ENCODE results near the gene GSKIP.
"Not testable (repeated sequence)": the region's sequence is repeated elsewhere in the genome, so short reads cannot be mapped to it uniquely, and the experiment has no call there.

The GSKIP gene, protein sequence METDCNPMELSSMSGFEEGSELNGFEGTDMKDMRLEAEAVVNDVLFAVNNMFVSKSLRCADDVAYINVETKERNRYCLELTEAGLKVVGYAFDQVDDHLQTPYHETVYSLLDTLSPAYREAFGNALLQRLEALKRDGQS

DNA sequence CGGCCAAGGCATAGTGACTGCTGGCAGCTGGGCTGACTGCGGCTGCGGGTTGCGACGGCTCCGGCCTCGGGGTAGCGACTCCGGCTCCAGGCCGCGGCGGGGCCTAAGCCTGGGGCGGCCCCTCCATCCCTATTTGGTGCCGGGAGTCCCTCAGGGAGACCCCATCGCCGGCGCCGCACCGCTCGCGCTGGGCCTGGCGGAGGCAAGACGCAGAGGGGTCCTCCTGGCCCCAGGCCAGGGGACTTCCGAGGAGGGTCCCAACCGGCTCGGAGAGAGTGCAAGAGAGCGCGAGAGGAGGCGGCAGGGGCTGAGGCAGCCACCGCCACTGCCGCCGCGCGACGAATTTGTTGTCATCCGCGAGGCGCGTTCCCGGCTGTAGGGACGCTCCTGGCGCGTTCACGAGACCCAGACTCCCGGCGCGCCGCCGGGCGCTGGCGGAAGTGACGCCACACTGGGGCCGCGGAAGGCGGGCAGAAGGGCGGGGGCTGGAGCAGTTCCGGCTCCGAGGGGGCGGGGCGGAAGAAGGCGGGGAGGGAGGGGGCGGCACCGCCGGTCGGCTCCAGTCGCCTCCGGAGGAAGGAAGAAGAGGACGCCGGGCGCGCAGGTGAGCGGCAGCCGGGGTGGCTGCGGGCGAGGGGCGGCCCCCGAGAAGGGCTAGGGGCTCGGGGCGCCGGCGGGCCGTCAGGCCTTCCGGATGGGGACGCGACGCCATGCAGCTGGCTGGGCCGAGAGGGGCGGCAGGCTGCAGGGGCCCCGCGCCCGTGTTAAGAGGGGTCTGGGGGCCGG lies at the start of gene GSKIP, which contains the start of gene ATG2B:
Gene GSKIP (plus strand): TSS at position 562 of the 786 bp plus-strand sequence. CDS start 18,722 bp downstream, outside the sequence.
Gene ATG2B (minus strand): TSS at position 377 of the 786 bp plus-strand sequence. CDS start 365 bp downstream, at position 12.
- DNase-seq: peak; percentile 98

DNA sequence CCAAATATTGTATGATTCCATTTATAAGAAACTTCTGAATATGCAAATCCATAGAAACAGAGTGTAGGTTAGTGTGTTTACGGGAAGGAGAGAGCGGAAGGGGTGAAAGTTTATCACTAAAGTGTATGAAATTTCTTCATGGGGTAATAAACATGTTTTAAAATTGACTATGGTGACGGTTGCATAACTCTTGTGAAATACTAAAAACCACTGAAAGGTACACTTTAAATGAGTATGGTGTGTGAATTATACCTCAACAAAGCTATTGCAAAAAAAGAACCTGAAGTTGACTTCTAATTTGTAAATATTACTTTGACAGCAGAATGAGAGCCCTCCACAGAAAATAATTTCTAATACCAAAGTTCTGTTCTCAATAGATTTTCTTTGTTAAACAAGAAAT lies 47.2 kb upstream of the GSKIP start:
- DNase-seq: no peak

DNA sequence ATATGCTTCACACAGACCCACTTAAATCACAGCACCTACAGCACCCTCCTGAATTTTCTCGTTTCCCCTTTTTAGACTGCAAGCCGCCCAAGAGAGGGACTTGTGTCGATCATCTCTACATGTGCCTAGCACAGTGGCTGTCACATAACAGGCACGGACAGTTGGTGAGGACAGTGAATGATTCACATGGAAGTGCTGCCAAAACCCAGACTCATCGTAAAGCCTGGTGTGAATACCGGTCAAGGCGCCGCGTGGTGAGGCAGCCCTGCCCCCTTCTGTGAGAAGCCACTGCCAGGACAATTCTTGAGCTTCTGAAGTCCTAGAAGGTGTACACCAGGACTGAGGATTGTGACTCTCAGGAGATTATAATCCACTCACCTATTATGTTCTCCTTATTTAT lies 44.5 kb upstream of the GSKIP start:
- DNase-seq: no peak

DNA sequence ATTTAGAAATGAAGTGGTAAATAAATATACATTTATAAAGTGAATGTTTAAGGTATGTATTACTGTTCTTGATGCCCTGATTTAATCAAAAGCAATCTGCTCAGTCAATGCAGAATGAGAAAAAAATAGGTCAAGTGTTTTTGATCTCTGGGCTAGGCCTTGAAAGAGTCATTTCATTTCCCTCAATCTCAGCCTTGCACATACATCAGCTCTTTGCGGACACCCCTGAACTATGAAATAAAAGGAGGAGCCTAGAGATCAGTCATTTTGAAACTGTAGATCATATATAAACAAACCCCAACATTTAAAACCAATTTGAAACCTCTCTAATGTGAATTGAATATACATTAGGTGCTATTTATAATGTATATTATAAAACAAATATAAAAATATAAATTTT lies 42.7 kb upstream of the GSKIP start:
- peak; percentile 57 for DNase-seq

DNA sequence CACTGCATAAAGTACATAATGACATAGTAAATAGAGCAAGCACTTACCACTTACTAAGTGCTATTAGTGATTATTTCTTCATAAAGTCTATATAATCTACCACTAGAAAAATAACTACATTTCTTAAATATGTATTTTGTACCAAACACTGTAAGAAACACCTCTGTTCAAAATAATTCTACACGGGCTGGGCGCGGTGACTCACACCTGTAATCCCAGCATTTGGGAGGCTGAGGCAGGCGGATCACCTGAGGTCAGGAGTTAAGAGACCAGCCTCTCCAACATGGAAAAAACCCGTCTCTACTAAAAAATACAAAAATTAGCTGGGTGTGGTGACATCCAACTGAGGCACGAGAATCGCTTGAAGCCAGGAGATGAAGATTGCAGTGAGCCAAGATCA lies 39.1 kb upstream of the GSKIP start:
- DNase-seq: no peak

DNA sequence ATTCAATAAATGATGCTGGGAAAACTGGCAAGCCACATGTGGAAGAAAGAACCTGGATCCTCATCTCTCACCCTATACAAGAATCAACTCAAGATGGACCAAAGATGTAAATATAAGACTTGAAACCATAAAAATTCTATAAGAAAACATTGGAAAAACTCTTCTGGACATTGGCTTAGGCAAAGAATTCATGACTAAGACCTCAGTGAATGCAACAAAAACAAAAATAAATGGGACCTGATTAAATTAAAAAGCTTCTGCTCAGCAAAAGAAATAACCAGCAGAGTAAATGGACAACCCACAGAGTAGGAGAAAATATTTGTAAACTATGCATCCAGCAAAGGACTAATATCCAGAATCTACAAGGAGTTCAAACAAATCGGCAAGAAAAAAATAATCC lies 24.8 kb upstream of the GSKIP start:
- no peak for DNase-seq

DNA sequence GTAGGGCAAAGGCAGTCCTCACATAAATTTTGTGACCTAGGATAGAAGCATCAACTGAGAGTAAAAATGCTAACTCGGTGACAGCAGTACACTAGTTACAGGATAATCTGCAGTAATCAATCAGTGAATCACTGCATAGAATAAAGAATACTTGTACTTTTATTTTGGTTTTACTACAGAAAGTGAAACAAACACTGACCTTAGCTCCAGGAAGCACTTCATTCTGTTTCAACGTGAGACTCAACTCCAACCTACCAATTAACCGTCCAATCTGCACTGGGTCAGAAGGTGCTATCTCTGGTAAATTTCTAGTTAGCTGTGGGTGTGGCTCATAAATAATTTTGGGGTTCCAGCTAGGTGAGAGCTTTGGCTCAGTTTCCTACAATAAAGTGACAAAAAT lies 22.0 kb upstream of the GSKIP start:
- DNase-seq: no peak

DNA sequence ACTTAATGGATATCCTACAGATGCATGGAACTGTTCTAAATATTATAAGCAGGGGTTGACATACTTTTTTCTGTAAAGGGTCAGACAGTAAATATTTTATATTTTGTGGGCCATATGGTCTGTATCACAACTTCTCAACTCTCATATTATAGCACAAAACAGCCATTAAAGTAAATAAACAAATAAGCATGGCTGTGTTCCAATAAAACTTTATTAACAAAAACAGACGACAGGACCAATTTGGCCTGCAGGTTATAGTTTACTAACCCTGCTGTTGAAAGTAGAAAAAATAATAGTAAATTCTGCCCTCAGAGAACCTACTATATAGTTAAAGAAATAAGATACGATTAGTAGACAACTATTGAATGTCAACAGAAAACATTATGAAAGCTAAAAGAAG lies 17.7 kb upstream of the GSKIP start:
- DNase-seq: no peak

DNA sequence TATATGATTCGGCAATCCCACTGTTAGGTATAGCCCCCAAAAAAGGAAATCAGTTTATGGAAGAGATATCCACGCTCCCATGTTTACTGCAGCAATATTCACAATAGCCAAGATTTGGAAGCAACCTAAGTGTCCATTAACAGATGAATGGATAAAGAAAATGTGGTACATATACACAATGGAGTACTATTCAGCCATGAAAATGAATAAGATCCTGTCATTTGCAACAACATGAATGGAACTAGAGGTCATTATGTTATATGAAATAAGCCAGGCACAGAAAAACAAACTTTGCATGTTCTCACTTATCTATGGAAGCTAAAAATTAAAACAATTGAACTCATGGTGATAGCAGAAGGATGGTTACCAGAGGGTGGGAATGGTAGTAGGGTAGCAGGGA lies 15.4 kb upstream of the GSKIP start:
- not testable (repeated sequence) for DNase-seq

DNA sequence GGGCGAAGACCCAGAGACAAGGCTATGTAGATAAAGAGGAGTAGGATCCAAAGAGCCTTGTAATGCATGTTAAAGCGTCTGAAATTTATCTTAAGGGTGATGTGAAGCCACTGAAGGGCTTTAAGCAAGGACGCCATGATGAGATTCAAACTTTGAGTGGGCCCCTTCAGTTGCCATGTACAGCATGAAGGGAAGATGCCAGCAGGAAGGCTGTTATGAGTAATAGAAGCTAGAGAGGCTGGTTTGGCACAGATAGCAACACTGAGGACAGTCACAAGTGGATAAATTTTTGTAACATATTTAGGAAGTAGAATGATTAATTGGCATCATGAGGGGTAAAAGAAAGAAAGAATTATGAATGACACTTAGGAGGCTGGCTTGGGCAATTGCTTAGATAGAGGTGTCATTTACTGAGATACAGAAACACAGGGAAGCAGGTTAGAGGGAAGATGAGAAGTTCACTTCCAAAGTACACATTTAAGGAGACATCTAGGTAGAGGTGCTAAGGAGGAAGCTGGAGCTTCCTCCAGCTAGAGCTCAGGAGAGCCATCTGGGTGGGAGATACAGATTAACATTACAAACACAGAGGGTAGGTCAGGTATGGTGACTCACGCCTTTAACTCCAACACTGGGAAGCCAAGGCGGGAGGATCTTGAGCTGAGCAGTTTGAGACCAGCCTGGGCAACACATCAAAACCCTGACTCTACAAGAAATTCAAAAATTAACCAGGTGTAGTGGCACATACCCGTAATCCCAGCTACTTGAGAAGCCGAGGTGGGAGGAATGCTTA lies 13.8 kb upstream of the GSKIP start:
- peak; percentile 67 for DNase-seq

DNA sequence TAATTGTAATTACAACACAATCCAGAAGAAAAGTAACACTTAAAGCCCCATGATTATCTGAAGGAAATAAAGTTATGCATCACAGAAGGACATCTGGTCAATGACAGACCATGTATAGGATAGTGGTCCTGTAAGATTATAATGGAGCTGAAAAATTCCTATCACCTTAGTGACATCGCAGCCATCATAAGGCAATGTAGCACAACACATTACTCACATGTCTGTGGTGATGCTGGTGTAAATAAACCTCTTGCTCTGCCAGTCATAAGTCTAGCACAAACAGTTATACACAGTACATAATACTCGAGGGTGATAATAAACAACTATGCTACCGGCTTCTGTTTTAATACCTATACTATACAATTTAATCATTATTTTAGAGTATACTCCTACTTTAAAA lies 11.3 kb upstream of the GSKIP start:
- no peak for DNase-seq

DNA sequence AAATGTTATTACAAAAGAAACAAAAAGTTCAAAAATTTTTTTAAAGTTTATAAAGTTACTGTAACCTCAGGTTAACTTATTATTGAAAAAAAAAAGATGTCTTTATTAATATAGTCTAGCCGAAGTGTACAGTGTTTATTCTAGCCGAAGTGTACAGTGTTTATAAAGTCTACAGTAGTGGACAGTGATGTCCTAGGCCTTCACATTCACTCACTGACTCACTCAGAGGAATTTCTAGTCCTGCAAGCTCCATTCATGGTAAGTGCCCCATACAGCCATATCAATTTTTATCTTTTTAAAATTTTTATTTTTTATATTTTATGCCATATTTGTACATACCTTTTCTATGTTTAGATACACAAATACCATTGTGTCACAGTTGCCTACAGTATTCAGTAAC lies 10.6 kb upstream of the GSKIP start:
- no peak for DNase-seq

DNA sequence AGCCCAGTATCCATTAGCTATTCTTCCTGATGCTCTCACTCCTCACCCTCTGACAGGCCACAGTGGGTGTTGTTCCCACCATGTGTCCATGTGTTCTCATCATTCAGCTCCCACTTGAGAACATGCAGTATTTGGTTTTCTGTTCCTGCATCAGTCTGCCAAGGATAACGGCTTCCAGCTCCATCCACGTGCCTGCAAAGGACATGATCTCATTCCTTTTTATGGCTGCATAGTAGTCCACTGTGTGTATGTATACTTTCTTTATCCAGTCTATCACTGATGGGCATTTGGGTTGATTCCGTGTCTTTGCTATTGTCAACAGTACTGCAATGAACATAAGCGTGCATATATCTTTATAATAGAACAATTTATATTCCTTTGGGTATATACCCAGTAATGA lies 9.1 kb upstream of the GSKIP start:
- no peak for DNase-seq

DNA sequence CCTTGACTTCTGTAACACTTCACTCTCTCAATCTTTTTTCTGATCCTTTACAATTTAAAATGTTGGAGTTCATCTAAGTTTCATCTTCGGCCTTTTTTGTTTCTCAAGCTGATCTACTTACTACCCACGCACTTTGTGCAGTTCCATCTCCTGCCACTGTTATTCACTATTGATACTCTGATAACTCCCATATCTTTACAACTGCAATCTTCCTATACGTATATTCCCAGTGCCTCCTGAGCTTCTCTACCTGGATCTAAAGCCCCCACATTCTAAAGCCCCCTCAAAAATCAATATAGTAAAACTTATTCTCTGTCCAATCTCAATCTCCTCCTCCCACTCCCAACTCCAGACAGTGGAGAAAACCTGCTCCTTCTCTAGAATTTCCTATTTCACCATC lies 6.1 kb upstream of the GSKIP start:
- no peak for DNase-seq

DNA sequence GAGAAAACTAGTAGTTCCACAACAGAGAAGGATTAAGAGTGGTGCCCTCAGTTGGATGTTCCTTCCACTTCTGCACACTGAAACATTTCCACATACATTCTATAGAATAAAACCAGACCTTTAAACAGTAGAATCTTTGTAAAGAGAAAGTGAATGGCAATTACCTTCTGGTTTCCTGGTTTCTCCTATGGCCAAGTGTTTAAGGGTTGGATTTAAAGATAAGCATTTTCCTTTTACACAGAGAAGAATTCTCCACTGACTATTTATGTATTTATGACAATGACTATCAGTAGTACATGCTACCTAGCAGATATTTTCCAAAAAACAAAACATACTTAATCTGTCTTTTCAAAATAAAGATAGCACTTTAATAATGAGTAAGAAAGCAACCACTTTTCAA lies 3.4 kb upstream of the GSKIP start:
- DNase-seq: no peak

DNA sequence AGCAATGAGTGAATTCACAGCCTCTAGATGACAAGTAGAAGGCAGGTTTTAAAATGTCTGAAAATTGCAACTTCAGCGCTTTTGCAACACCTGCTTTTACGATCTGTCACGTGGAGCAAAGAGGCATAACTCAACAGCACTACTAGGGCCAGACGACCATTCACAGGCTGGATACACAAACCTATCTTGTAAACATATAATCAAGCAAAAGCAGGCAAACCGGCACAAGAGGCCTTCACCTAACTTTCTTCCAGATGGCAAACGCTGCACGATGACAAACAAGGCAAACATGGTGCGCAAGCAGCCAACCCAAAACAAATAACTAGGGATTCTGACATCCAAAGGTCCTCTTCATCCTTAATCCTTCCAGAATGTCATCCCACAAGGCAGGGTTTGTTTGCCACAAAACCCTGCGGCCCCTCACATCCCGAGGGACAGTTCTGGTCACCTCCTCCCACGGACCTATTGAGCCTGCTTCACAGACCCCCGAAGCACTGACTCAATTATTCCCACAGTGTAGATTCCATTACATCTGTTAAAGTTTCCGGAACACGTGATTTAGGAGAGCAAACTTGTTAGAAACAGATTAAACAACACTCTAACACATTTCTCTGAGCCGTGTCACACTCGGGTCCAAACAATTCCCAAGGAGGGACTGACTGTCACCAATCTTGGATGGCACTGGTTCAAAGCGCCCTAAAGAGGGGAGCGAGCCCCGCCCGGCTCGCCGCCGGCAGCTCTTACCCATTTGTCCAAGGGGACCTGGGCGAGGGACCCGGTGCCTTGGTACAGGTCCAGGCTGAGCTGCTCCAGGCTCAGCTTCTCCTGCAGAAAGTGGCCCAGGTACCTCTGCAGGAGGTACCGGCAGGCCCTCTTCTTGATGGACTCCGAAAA lies 1.0 kb upstream of the GSKIP start:
- DNase-seq: peak; percentile 79

DNA sequence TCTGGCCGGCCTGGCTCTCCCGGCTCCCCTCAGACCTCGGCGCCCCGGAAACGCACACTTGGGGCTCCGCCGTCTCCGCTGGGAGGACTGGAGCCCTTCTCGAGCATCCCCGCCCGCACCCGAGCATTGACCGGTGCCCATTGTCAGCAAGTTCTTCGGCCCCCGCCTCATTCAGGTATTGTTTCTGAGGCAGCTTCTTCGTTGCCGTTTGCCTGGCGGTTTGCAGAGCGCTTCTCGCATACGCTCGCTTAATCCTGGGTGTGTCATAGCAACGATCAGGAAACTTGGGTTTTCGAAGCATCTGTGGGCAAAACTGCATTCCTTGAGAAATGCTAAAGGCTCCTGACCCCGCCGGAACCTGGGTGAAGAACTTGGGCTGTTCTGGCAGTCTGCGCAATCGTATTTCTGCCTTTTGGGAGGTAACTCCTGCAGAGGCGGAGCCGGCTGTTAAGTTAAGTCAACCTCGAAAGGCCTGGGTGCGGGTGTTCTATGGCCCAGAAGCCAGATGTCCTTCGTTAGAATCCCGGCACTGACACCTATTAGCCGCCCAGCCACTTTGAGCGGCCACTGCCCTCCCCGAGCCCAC lies 518 bp downstream of the GSKIP start:
- peak; percentile 54 for DNase-seq

DNA sequence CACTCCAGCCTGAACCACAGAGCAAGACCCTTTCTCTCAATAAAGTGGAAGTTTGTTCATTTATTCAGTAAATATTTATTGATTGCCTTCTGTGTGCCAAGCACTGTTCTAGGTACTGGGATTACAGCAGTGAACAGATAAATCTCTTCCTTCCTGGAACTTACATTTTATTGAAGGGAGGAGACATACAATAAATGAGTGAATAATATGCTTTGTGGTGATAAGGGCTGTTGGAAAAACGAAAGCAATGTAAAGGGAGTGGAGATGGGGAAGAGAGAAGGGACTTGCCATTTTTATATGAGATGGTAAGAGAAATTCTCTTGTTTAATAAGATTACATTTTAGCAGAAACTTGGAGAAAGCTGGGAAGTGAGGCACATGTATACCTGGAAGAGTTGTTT lies 1.6 kb downstream of the GSKIP start:
- no peak for DNase-seq

DNA sequence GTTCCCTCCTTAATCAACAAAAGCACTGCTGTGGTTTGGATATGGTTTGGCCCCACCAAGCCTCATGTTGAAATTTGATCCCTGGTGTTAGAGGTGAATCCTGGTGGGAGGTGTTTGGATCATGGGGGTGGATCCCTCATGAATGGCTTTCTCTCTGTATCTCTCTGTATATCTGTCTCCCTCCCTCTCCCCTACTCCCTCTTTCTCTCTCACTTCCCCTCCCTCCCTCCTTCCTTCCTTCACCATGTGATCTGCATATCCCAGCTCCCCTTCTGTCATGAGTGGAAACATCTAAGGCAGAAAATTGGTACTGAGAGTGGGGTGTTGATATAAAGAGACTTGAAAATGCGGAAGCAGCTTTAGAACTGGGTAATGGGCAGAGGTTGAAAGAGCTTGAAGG lies 5.2 kb downstream of the GSKIP start:
- no peak for DNase-seq

DNA sequence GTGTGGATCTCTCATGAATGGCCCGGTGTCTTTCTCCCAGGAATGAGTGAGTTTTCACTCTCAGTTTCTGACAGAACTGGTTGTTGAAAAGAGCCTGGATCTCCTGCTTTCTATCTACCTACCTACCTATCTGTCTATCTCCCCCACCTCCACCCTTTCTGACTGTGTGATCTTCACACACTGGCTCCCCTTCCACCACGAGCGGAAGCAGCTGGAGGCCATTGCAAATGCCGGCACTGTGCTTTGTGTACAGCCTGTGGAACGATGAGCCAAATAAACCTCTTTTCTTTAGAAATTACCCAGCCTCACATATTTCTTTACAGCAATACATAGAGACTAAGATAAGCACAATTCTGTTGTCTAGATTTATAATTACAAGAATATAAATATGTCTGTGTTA lies 7.2 kb downstream of the GSKIP start:
- DNase-seq: no peak

DNA sequence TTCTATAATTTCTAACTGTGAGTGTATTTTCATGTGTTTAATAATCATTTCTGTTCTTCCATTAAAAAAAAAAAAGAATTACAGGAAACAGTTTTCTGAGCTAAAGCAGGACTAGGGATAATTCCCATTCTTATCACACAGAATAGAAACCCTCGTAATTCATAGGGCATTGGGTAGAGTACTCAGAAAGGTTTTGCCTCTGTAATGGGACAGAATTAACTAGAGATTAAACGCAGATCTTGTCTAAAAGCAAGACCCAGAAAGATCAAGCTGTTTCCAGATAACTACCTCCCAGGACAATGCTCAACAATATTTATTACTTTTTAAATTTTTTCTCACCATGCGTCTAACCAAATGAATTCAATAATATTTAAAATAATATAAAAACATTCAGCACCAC lies 10.2 kb downstream of the GSKIP start:
- no peak for DNase-seq

DNA sequence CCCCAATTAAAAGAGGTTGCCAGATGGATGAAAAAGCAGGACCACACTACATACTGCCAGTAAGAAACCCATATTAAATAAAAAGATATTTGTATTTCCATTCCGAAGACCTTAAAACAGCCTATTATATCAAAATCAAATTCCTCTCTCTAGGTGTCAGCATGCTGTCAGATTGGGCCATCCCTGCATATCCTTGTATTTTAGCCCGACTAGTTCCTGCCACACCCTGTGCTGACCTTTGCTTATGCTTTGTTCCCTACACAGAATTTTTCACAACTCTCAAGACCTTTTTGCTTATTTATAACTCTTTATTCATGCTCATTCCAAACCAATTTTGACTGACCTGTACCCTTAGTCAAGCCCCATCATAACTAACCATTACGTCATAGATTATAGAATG lies 12.8 kb downstream of the GSKIP start:
- DNase-seq: no peak

DNA sequence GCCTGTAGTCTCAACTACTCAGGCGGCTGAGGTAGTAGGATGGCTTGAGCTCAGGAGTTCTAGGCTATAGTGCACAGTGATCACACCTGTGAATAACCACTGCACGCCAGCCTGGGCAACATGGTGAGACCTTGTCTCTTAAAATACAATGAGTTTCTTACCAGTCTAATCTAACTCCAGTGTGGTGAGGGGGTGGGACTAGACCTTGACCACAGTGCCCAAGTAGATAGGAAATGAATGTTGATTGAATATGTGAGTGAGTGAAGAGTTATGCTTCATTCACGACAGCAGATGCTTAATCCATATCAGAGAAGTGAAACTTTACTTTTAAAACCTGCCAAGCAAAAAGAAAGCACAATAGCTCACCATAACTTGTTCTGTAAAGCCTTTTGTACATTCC lies 17.4 kb downstream of the GSKIP start:
- peak; percentile 23 for DNase-seq

Measured in activated CD4-positive, alpha-beta T cell treated with anti-CD3 and anti-CD28 coated beads, Interleukin-10, Interleukin-2, amounts not matched to agents 100 ng/mL and 50 ng/mL, durations not matched to agents 16 hours and 8 hours (primary cell).